ENCODE results near the gene TFPI. TPM values are rescaled to one million over a fixed set of nuclear protein-coding genes. Genes with fewer than 3 reads are reported as not detected.

The TFPI gene
- total RNA-seq, 1 experiment from 2014 or later, result 8.4 TPM

DNA sequence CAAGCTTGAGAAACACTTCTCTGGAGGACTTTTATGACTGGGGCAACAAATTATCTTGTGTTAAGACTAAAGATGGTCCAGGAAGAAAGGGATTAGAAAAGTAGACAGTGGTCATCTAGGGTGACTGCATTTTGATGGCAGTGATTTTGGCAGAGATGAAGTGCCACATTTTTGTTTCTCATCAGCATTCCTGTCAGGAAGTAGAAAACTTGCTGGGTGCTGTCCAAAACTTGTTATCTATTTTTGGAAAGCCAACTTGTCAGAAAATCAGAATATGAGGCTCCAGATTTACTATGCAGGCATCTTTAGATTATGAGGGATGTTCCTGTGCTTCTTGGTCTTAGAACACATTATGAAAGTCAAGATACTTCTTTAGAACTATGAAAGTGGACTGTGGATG lies 77.2 kb downstream of the TFPI start (continued):
- TF ChIP-seq, protein P1, sequence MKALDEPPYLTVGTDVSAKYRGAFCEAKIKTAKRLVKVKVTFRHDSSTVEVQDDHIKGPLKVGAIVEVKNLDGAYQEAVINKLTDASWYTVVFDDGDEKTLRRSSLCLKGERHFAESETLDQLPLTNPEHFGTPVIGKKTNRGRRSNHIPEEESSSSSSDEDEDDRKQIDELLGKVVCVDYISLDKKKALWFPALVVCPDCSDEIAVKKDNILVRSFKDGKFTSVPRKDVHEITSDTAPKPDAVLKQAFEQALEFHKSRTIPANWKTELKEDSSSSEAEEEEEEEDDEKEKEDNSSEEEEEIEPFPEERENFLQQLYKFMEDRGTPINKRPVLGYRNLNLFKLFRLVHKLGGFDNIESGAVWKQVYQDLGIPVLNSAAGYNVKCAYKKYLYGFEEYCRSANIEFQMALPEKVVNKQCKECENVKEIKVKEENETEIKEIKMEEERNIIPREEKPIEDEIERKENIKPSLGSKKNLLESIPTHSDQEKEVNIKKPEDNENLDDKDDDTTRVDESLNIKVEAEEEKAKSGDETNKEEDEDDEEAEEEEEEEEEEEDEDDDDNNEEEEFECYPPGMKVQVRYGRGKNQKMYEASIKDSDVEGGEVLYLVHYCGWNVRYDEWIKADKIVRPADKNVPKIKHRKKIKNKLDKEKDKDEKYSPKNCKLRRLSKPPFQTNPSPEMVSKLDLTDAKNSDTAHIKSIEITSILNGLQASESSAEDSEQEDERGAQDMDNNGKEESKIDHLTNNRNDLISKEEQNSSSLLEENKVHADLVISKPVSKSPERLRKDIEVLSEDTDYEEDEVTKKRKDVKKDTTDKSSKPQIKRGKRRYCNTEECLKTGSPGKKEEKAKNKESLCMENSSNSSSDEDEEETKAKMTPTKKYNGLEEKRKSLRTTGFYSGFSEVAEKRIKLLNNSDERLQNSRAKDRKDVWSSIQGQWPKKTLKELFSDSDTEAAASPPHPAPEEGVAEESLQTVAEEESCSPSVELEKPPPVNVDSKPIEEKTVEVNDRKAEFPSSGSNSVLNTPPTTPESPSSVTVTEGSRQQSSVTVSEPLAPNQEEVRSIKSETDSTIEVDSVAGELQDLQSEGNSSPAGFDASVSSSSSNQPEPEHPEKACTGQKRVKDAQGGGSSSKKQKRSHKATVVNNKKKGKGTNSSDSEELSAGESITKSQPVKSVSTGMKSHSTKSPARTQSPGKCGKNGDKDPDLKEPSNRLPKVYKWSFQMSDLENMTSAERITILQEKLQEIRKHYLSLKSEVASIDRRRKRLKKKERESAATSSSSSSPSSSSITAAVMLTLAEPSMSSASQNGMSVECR (CRISPR knock-in tag; IDR thresholded peaks at IDR 0.05; ENCODE audit: borderline replicate concordance), result no peak
- no peak for TF ChIP-seq ATF1 (CRISPR knock-in tag; IDR thresholded peaks at IDR 0.05)
- TF ChIP-seq, protein P2, sequence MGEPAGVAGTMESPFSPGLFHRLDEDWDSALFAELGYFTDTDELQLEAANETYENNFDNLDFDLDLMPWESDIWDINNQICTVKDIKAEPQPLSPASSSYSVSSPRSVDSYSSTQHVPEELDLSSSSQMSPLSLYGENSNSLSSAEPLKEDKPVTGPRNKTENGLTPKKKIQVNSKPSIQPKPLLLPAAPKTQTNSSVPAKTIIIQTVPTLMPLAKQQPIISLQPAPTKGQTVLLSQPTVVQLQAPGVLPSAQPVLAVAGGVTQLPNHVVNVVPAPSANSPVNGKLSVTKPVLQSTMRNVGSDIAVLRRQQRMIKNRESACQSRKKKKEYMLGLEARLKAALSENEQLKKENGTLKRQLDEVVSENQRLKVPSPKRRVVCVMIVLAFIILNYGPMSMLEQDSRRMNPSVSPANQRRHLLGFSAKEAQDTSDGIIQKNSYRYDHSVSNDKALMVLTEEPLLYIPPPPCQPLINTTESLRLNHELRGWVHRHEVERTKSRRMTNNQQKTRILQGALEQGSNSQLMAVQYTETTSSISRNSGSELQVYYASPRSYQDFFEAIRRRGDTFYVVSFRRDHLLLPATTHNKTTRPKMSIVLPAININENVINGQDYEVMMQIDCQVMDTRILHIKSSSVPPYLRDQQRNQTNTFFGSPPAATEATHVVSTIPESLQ (CRISPR knock-in tag; IDR thresholded peaks at IDR 0.05), result no peak
- no peak for TF ChIP-seq GTF2I (CRISPR knock-in tag; conservative IDR thresholded peaks at IDR 0.05)
- TF ChIP-seq TEAD1 (CRISPR knock-in tag; IDR thresholded peaks at IDR 0.05), result no peak
- no peak for TF ChIP-seq FOXJ3 (CRISPR knock-in tag; IDR thresholded peaks at IDR 0.05; ENCODE audit: borderline replicate concordance)

DNA sequence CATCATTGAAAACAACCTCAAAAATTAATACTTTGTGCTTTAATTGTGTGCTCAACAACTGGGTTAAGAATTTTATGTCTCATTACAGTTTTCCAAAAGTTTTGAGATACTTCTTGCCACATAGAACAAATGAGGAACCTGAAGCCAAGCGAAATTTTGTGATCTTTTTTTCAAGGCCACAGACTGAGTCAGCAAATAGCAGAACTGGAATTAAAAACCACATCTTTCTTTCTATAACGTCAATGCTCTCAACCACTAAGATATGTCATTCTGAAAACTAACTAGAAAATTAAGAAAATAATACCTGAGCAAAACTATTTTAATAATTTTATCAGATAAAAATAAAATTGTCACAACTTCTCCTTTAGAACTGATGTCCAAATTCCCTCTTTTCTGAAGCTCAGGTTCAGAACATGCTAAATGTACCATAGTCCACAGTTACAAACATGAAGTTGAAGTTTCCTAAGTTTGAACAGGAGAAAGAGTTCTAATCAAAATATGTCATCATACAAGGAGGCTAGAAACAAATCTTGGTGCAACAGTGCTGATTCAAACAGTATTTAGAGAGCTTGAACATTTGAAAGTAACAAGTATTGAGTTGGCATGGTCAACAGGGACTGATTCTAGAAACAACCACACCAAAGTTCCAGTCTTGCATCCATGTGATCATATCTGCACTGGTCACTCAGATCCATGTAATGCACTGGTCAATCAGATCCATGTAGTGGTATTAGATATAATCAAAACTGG lies 78.6 kb downstream of the TFPI start:
- Mint-ChIP-seq H3K27me3 (ENCODE audit: low read depth) (no peaks in the 10 kb centered on the region), H3K4me1 (no peaks in the 10 kb centered on the region), H3K27ac (no peak overlapping the region), H3K9me3 (no peaks in the 10 kb centered on the region), H3K36me3 (no peaks in the 10 kb centered on the region), H3K4me3 (no peak overlapping the region)
- TF ChIP-seq FOXJ3 (CRISPR knock-in tag; IDR thresholded peaks at IDR 0.05; ENCODE audit: borderline replicate concordance) (no peak), ZNF317 (CRISPR knock-in tag; IDR thresholded peaks at IDR 0.05; ENCODE audit: borderline replicate concordance, low read depth) (no peak), ZNF121 (CRISPR knock-in tag; IDR thresholded peaks at IDR 0.05) (no peak)
- TF ChIP-seq, protein P3, sequence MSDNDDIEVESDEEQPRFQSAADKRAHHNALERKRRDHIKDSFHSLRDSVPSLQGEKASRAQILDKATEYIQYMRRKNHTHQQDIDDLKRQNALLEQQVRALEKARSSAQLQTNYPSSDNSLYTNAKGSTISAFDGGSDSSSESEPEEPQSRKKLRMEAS (CRISPR knock-in tag; IDR thresholded peaks at IDR 0.05), result no peak
- TF ChIP-seq, protein P4, sequence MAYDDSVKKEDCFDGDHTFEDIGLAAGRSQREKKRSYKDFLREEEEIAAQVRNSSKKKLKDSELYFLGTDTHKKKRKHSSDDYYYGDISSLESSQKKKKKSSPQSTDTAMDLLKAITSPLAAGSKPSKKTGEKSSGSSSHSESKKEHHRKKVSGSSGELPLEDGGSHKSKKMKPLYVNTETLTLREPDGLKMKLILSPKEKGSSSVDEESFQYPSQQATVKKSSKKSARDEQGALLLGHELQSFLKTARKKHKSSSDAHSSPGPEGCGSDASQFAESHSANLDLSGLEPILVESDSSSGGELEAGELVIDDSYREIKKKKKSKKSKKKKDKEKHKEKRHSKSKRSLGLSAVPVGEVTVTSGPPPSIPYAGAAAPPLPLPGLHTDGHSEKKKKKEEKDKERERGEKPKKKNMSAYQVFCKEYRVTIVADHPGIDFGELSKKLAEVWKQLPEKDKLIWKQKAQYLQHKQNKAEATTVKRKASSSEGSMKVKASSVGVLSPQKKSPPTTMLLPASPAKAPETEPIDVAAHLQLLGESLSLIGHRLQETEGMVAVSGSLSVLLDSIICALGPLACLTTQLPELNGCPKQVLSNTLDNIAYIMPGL (CRISPR knock-in tag; IDR thresholded peaks at IDR 0.05), result no peak
- CTCF ChIA-PET, result interaction anchor here (1.0 to 1.2 kb wide), 2 partner anchors 24 to 106 kb away, joined by 3 to 5 read pairs; no protein-coding TSS in a partner anchor
- no peak for ATAC-seq
- POLR2A ChIA-PET, result no interaction called here
- no peak for DNase-seq (ENCODE audit: low spot score)

DNA sequence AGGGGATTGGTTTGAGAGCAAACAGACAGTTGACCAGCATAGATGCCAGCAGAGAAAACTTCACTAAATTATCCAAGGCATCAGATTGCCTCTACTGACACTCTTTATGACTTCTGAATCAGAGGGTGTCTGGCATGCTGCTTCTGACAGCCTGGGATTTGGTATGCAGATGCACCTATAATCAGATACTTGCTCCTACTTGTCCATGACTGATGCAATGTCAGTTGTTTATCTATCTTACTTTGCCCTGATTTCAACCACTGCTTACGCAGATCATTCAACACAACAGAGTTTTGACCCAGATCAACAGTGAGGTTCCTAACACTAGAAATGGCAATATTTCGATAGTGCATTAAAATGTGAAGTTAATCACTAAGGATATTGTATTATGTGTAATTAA lies 83.5 kb downstream of the TFPI start:
- Mint-ChIP-seq H3K4me1 (no peaks in the 10 kb centered on the region), H3K36me3 (no peaks in the 10 kb centered on the region), H3K4me3 (no peak overlapping the region), H3K9me3 (no peaks in the 10 kb centered on the region), H3K27ac (no peak overlapping the region), H3K27me3 (ENCODE audit: low read depth) (no peaks in the 10 kb centered on the region)
- ATAC-seq (no peak), DNase-seq (ENCODE audit: low spot score) (no peak)
- CTCF ChIA-PET, result no interaction called here
- POLR2A ChIA-PET, result interaction anchor here (0.7 kb wide), 1 partner anchor 508 kb away, joined by 4 read pairs; no protein-coding TSS in a partner anchor
- TF ChIP-seq ZNF232 (CRISPR knock-in tag; IDR thresholded peaks at IDR 0.05) (no peak), ETV6 (CRISPR knock-in tag; IDR thresholded peaks at IDR 0.05) (no peak), NFATC4 (CRISPR knock-in tag; IDR thresholded peaks at IDR 0.05) (no peak), FOXJ3 (CRISPR knock-in tag; IDR thresholded peaks at IDR 0.05; ENCODE audit: borderline replicate concordance) (no peak), RORB (CRISPR knock-in tag; IDR thresholded peaks at IDR 0.05) (no peak), SMAD3 (CRISPR knock-in tag; IDR thresholded peaks at IDR 0.05; ENCODE audit: borderline replicate concordance) (no peak)
- TF ChIP-seq, protein P1 (CRISPR knock-in tag; IDR thresholded peaks at IDR 0.05; ENCODE audit: borderline replicate concordance), result no peak
- TF ChIP-seq, protein P4 (CRISPR knock-in tag; IDR thresholded peaks at IDR 0.05), result no peak
- TF ChIP-seq, protein P5, sequence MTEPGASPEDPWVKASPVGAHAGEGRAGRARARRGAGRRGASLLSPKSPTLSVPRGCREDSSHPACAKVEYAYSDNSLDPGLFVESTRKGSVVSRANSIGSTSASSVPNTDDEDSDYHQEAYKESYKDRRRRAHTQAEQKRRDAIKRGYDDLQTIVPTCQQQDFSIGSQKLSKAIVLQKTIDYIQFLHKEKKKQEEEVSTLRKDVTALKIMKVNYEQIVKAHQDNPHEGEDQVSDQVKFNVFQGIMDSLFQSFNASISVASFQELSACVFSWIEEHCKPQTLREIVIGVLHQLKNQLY (CRISPR knock-in tag; IDR thresholded peaks at IDR 0.05), result no peak
